Loucy (cell line): ENCODE data around the gene BMPR1B.

Experiments
- EZH2phosphoT487 ChIP-seq: fragments of 200-600 bp; IDR thresholded peaks from 2 replicates; pipeline ENCODE4 v1.6.1; 2018; ENCODE audit warnings: antibody characterized with exemption, mild to moderate bottlenecking, moderate library complexity, borderline replicate concordance
- TF ChIP-seq, protein P1 (sequence below): fragments of 200-600 bp; sonication (generic); conservative IDR thresholded peaks from 2 replicates; pipeline ENCODE4 v1.5.1; 2014; ENCODE audit warnings: mild to moderate bottlenecking, antibody characterized with exemption, low read length

DNA sequence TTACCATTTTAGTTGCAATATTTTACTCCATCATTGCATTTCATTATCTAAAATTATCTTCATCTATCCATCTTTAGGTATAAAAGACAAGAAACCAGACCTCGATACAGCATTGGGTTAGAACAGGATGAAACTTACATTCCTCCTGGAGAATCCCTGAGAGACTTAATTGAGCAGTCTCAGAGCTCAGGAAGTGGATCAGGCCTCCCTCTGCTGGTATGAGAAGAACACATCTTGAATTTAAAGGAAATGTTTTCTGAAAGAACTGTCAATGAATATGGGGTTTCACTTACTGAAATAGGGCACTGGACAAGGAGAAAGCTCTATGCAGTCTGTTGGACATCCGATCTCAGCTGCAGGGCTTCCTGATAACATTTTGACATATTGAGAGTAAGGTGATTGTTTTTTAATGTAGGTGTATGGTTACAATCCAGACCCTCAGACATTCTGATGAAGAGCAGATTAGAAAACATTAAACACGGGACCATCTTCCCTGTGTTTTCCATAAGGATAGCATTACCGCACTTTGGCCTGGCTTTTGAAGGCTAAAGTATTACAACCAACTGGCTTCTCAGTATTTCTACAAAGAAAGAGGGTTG is 367.2 kb downstream of the BMPR1B start:
- TF ChIP-seq, protein P1, sequence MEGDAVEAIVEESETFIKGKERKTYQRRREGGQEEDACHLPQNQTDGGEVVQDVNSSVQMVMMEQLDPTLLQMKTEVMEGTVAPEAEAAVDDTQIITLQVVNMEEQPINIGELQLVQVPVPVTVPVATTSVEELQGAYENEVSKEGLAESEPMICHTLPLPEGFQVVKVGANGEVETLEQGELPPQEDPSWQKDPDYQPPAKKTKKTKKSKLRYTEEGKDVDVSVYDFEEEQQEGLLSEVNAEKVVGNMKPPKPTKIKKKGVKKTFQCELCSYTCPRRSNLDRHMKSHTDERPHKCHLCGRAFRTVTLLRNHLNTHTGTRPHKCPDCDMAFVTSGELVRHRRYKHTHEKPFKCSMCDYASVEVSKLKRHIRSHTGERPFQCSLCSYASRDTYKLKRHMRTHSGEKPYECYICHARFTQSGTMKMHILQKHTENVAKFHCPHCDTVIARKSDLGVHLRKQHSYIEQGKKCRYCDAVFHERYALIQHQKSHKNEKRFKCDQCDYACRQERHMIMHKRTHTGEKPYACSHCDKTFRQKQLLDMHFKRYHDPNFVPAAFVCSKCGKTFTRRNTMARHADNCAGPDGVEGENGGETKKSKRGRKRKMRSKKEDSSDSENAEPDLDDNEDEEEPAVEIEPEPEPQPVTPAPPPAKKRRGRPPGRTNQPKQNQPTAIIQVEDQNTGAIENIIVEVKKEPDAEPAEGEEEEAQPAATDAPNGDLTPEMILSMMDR, result peak; percentile 72
- no peak for TF ChIP-seq EZH2phosphoT487
